Stimulated activated CD4-positive, alpha-beta T cell treated with anti-CD3 and anti-CD28 coated beads, TNF-alpha, amount 100 ng/mL, for 48 hours (primary cell): Measurements from ENCODE around the gene TRIM29.

Experiments used
- DNase-seq, 3 donors: peaks; one replicate each; pipeline ENCODE4 v3.0.0-alpha.2; 2020; ENCODE audit warnings: low read depth in 3 of 3

Gene TRIM29

DNA sequence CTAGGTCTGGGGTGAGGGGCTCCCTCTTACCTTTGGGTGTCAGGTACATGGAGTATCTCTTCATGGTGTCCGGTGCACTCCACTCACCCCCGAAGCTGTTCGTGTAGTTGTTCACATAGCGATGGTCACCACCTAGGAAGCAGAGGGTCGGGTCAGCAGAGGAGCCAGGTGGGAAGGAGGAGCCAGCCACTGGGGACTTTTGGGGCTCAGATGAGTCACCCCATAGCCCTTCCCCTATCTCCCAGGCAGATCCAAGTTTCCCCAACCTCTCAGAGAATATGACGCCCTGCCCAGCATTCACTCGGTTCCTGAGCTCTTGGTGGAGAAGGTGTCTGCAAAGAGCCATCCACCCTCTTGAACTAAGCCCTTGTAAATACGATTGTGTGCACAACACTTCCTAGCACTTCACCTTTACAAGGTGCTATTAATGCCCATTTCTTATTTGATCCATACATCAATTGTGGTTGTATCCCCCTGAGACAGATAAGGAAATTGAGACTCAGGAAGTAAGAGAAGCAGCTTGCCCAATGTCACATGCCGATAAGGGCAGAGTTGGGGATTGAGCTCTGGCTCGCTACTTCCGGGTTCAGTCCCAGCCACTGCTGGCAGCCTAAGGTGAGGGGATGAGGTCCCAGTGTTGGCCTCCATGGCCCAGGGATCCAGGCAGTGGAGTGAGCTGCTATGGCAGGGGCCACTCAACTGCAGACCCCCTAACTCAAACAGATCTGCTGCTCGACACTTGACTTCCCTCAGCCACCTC lies 14.8 kb downstream of the TRIM29 start:
- DNase-seq: no peak

DNA sequence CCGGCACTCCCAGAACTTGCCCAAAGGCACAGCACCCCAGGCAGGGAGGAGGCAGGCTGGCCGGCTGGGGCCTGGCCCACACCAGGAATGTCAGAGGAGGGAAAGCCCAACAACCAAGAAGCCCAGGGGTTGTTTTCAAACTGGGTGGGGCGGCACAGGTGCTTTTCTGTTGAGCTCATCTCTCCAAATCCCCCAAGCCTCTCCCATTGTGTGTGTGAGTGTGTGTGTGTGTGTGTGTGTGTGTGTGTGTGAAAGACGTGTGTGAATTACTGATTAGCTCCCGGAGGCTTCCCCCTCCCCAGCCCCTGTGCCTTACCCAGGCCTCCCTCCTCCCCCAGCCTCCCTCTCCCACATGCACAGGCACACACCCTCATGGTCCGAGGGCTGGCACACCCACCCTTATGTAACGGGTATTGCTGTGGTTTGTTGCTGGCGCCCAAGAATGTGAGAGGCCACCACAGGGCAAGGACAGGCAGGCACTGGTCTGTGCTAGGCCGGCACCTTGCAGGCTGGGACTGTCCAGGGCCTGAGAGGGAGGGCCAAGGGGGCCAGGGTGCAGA lies 15.9 kb downstream of the TRIM29 start:
- DNase-seq: no peak

DNA sequence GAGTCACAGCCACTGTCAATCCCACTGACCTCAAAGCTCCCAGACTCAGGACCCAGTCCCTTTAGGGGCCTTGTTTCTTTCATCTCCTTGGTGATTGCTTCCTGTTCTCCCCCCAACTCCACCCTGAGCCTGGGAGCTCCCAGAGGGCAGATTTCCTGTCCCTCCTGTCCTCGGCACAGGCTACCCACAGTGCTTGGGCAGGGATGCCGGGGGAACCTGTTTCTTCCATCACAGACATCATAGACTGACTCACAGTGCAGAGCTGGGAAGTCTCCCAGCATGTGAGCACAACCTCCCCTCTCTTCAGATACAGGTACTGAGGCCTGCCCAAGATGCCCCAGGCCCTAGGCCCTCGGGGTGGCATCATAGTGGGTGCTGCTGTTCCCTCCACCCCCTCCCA lies 16.6 kb downstream of the TRIM29 start:
- DNase-seq: no peak

DNA sequence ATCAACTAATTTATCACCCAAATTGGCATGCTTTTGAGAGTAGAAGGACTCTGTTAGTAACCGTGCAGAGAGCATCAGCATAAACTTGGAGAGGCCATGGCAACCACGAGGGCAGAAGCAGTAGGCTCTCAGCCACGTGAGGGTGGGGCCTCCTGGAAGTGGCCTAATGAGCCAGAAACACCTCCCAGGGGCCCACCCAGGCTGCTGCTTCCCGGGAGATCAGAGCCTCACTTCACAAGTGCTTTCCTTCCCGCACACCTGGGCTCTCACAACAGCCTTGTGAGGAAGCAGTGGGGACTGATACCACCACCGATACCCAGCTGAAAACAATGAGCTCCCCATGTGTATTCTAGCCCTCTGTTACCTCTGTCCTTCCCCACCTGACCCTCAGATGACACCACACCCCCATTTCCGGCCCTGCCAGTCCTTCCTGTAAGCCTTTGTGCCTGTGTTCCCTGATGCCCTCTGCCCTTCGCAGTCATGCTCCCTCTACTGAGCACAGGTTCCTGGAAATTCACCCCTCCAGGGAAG lies 17.0 kb downstream of the TRIM29 start:
- no peak for DNase-seq

DNA sequence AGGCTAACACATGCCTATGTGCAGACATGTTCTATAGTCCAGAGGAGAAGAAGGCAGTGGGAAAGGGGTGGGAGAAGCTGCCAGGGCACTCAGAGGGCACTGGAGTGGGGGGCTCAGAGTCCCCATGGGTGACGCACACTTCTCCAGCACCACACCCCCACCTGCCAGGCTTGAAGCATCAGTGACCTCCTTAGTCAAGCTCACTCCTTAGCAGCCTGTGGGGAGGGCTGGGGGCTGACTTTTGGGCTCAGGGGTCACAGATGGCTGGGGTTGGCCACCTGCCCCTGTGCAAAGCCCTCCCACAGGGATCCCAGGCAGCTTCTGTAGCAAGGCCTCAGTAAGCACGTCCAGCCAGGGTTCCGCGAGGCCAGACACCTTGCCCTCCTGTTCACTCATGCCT lies 18.8 kb downstream of the TRIM29 start:
- no peak for DNase-seq

DNA sequence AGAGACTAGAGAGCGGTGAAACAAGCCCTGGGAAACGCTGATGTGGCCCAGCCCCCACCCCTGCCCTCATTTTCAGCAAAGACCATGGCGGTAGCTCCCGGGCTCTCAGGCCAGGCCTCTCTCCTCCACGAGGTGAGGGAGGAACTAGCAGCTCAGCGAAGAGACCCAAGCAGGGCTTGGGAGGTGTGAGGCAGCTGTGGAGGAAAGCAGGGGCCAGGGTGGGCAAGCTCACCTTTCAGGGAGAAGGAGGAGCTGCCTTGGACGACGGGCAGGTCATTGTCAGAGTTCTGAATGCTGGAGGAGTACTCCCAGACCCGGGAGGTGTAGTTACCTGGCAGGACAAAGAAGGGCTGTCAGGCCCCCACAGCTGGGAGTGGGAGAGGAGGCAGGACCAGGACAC lies 19.9 kb downstream of the TRIM29 start:
- DNase-seq: no peak

DNA sequence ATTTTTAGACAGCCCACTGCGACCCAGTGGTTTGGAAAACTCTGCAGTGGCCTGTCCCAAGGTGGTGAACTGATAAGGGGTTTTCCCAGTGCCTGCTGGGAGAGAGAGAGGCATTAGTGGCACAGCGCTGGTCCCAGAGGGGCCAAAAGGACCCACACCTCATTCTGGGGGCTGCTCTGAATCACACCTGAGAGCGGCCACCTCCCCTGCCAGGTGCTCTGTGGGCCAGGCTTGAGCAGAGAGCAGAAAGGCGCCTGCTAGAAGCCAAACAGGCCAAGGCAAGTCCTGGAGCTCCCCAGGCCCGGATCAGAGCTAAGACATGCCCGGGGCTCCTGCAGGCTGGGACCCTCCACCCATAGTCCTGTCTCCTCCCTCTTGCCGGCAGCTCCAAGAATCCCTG lies 20.9 kb downstream of the TRIM29 start:
- no peak for DNase-seq

DNA sequence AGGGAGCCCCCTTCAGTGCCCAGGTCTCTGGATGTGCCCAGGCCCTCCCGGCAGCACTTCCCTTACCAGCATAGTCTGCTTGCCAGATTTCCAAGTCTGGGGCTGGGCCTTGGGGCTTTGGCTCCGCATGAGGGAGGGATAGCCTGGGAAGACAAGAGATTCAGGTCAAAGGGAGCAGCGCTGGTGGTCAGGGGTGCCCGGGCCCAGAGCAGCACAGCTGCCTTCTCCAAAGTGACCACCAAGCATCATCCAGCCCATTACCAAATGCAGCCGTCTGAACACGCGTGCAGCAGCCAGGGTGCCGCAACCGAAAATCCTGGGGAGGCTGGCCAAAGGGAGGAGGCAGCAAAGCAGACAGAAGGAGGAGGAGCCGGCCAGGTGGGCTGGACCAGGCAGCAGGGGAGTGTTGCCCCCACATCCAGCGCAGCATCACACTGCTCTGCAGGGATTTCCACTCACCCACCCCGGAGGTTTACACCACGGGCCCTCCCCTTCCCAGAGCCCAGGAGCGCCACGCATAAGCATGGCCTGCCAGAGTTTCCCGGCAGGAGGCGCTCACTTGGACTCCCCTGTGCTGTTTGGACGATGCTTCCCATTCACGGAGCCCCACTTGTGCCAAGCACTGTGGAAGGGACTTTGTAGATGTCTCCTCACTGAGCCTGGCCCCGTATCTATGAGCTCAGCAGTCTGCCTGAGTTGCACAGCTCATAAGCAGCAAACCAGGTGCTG lies 22.5 kb downstream of the TRIM29 start:
- no peak for DNase-seq

DNA sequence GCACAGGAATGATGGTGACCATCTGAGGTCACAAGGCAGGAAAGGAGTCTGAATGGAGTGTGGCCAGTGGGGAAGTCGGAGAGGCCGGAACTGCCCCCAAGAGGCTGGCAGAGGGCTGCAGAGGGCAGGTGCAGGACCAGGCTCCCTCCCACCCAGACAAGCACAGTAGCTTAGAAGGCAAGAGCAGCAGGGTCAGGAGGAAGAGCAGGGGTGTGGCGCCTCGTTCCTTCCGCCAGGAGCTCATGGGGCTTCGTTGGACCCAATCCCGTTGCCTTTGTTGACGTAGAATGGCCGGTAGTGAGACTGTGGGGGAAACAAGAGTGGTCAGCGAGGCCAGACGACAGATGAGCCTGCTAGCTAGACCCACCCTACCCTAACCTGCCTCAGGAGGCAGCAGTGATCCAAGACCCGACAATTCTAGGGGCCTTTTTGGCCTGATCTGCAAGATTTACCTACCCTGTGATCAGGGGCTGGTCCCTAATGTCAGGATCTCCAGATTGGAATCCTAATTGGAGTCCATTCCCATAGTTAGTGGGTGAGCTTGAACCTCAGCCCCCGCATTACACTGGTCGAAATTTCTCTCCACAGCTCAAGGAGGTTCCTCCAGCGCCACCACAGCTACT lies 25.6 kb downstream of the TRIM29 start:
- no peak for DNase-seq

DNA sequence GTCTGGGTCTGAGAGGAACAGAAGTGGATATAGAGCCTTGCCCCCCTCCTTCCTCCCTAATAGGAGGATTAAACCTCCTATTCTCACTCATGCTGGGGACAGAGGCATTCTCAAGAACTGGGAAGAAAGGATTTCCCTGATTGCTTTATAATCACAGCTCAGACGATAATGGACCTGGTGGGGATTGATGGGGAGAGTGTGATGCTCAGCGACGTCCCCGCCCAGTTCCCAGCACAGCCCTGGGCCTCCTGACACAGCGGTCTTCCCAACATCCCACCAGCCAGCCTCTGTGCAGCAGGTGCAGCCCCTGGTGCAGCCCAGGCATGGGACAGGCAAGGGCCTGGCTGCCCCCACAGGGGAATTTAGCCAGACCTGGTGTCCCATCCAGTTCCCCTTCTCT lies 28.4 kb downstream of the TRIM29 start:
- DNase-seq: no peak

DNA sequence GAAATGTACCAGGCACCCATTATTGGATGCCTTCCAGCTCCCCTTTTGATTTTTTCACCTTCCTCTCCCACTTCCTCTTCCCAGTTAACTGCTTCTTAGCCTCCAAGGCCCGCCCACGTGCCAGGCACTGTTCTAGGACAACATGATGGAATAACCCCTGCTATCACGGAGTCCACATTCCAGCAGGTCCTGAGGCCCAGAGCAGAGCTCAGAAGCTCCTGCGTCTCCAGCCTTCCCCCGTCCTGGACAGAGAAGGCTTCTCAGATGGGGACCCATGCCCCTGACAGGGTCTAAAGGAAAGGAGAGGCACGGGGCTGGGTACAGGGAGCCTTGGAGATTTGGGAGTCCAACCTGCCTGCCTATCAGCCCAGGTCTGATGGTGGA lies 29.1 kb downstream of the TRIM29 start:
- DNase-seq: no peak

DNA sequence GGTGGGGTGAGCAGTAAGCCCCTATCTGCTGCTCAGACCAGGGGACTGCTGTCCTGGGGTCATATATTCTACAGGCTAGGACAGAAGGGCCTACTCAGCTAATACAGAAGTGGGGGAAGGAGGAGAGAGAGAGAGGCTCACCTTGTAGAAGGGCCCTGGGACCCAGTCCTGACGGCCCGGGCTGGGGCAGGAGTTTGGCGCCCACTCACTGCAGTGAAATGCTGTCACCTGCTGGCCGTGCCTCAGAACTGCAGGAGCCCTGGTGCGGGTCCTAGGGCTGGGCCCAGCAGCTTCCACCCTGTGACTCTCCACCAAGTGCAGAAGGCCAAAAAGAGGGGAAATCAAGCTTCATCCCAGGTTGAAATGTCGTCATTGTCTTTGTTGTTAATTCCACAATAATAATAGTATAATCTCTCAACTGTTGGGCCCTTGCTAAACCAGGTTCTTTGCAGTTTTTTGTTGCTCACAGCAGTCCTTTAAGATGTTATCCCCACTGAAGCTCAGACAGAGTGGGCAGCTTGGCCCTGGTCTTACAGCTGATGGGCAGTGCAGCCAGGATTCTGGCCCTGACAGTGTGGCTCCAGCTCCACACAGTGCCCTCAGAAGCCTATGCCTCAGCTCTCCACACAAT lies 29.6 kb downstream of the TRIM29 start:
- peak; percentile 37 to 53 (median 51) for DNase-seq

DNA sequence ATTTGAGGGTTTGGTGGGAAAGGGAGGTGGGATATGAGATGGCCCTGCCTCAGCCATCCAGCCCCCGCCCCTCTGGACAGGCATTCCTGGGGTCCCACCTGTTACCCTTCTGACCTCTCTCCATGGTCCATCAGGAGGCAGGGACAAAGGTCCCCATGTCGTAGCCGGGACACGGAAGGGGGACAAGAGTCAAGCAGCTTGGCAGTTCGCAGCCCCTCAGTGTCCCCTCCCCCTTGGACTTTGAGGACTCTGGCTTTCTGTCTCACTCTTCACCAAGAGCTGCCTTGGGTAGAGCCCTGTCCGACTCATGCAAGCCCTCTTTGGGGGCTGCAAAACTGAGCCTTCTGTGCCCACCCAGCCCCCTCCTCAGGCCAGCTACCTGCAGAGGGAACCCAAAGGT lies 30.2 kb downstream of the TRIM29 start:
- DNase-seq: no peak

DNA sequence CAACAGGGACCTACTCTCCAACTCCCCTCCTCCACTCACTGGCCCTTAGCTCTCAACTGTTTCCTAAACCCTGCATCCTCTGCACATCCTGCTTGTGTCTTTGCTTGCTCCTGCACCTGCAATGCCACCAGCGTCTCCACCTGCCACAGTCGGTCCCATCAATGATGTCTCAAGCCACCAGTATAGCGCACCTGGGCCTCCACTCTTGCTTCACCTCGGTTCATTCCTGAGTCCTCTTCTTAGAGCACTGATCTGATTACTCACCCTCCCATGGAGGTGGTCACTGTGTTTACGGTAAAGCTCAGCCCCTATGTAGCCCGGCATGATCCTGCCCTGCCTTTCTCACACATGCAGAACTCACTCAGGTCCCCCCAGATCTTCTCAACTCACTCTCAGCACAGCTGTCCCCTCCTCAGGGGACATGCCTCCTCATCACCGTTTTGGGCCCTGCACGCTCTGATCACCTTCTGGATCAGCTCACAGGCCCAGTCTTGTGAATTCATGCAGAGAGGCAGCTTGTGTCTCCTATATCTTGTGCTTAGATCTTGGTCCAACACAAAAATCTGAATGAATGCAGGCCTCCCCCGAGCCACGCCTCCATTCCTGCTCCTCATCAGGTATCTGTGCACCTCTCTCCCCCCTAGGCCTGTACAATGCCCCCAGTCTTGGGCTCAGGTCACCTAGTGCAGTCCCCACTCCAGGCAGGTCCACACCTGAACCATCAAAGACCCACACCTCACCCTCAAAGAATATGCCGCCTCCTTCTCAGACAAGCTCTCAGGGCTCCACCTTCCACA lies 31.4 kb downstream of the TRIM29 start:
- DNase-seq: no peak

DNA sequence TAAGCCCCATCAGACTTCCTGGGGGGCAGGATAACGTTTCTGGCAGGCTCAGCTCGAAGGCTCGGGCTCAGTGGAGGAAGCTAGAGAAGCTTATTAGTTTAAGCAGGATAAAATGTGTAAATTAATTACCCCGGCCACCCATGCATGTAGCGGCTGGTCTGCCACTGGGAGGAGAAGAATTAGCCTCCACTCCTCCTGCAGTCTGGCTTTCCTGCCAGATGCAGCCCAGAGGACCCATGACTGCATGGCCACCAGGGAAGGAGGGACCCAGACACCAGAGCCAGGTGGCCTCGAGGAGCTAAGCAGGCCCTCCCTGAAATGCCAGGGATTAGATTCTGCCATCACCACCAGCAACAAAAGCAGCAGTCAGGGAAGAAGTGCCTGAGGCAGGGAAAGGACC lies 32.3 kb downstream of the TRIM29 start:
- no peak for DNase-seq

DNA sequence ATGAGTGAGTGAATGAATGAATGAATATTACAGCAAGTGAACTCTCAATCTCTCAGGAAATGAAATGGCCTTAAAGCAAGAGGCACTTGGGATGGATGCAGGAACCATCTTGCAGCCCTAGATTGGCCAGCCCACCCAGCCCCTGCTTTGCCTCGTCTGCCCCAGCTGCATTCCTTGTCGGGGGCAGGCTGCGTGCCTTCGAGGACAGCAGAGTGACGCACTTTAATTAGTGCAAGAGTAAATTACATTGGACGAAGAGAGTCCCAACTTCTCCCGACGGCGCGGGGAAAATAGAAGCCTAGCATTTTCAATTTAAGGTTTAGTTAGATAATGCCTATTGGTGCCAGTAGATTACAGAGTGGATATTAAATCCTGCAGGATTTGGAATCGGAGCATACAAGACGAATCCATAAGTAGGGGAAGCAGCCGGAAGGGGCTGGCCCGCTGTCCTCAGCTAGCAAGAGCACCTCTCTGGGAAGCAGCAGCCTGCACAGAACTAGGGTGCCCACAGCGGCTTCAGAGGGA lies 33.8 kb downstream of the TRIM29 start:
- DNase-seq: no peak

DNA sequence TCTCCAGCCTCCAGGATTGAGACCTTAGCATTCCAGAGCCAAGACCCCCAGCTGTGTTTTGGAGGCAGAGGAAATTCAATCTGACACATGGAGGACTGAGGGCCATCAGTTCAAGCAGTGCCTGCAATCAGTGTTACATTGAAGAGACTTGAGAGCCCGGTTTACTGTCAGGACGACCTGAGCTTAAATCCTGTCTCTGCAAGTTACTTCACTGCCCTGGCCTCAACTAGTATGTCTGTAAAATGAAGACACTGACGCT lies 35.1 kb downstream of the TRIM29 start:
- DNase-seq: no peak

DNA sequence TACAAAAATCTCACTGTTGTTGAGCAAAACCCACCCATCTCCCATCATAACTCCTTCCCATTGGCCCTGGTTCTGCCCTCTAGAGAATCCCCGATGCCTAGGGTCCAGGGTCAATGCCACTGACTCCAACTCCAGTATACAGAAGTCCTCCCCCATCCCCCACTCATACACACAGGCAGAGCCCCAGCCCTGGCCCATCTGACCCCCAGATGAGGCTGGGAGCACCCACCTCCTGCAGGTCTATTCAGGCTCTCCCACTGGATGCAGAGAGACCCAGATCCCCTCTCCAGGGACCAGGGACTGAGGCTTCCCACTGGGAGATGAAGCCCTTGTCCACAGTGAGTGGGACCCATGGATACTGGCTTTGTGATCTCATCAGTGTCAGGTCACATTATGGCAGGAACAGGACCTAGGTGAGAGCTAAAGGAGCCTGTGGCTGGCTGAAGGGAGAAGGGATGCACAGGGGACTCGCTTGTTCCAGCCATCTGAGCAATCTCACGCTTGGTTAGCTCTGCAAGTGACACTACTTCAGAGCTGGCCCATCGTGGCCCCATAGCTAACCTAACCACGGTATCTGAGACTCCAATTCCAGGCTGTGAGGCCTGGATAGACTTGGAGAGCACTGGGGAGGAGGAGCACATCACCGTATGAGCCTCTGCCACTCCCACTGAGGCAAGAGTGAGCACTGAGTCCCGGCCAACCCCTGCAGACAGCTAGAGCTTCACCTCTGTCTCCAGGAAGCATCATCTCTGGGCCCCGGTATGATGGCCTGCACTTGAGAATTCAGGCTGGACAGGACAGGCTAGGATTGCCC lies 35.7 kb downstream of the TRIM29 start:
- no peak for DNase-seq

DNA sequence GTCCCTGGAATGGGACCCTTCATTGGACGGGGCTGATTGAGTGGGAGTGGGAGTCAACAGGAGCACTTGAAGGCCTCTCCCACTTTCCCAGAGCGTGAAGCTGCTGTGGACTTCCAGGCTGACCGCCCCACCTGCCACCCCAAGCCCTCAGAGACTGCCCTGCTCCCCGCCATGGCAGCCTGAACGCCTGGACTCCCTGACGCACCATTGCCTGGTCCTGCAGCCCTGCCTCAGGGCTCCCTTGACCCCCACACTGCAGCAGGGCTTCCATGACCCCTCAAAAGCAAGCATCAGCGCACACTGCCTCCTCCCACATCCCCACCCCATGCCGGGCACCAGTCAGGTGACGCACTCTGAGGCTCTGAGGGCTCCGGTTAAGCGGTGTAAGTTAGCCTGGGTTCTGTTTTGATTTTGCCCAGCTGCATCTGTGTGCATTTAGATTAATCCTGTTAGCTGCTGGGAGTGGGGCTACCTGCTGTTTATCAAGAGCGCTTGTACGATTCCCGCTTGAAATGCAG lies 39.4 kb downstream of the TRIM29 start:
- DNase-seq: no peak

DNA sequence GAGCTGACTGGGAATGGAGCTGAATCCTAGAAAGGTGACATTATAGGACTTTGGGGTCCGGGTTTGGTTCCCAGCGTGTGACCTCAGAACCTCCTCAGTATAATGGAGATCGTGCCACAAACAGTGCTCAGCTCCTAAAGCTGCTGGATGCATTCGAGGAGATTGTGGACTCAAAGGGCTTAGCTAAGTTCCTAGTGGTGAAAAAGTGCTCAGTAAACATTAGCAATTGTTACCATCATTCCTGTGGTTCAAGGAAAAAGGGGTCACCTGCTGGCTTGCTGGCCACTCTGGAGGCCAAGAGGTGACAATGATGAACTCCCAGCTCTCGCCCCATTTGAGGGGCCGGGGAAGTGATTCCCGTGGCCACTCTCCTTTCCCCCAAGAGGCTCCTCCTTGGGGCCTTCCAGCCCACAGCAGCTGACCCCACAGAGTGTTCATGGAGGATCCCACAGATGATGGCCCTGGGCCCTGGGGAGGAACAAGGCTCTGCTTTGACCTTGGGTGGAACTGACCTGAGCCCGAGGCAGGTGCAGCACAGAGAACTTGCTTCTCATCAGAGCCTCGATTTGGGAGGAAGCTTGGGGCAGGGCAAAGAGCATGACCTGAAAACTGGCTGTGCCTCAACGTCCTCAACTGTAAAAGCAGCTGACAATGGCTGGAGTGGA lies 40.1 kb downstream of the TRIM29 start:
- DNase-seq: no peak
